SH-SY5Y (cell line): ENCODE results near the gene DOCK10.

ENCODE experiments used
- GATA2 ChIP-seq: IDR thresholded peaks from 2 replicates; pipeline ENCODE4 v1.6.1; 2011; ENCODE audit warnings: mild to moderate bottlenecking, low read depth, low read length
- GATA3 ChIP-seq: IDR thresholded peaks from 2 replicates; pipeline ENCODE4 v1.6.1; 2011; ENCODE audit warnings: low read depth, mild to moderate bottlenecking, low read length, moderate library complexity

GRCh38 chr2:224816816-224817215, 225.5 kb downstream of the DOCK10 start:
- TF ChIP-seq GATA3 (no peak), GATA2 (no peak)
